ENCODE results near the gene RAD51B. TPM values are rescaled to one million over a fixed set of nuclear protein-coding genes. Genes with fewer than 3 reads are reported as not detected.
"Not testable (repeated sequence)": the region's sequence is repeated elsewhere in the genome, so short reads cannot be mapped to it uniquely, and the experiment has no call there.

RAD51B gene
- total RNA-seq, 1 donor, result 22.4 TPM

GRCh38 chr14:68164711-68165113, 345.1 kb downstream of the RAD51B start:
- DNase-seq (ENCODE audit: low read depth in 2 of 3, low spot score in 2 of 3), result no peak

DNA sequence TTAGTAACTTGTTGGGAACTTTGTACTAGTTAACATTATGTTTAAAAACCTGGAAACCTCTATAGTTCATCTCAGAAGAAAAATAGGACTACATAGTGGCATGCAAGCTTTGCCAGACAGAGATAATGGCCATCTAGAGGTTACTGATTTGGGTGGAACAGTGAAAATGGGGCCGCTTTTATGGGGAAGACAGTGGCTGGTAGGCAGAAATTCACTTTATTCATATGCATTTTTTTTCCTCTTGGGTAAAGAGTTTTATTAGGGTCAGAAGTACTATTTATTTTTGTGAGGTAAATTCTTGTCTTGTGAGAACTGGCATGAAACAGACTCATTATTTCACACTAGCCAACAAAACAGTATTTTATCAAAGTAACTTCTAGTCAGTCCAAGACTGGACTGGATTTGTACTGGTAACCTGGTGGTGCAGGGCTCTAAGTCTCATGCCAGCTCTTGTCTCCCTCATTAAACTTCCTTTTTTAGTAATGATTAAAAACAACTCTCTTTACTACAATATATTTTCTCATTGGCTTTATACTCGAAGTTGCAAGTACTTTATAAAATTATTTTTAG, 345.8 kb downstream of the RAD51B start:
- no peak for DNase-seq (ENCODE audit: low read depth in 2 of 3, low spot score in 2 of 3)

GRCh38 chr14:68166731-68167382, 347.3 kb downstream of the RAD51B start:
- DNase-seq (ENCODE audit: low read depth in 2 of 3, low spot score in 2 of 3), result peak in 1 of 3 donors; percentile 68

GRCh38 chr14:68167383-68168087, 348.0 kb downstream of the RAD51B start:
- DNase-seq (ENCODE audit: low read depth in 2 of 3, low spot score in 2 of 3), result no peak

- no peak for DNase-seq (ENCODE audit: low read depth in 2 of 3, low spot score in 2 of 3)
These were observed 349.0 kb downstream of the RAD51B start for GRCh38 chr14:68168460-68169109.

GRCh38 chr14:68172216-68172615, 352.6 kb downstream of the RAD51B start:
- no peak for DNase-seq (ENCODE audit: low read depth in 2 of 3, low spot score in 2 of 3)

- no peak for DNase-seq (ENCODE audit: low read depth in 2 of 3, low spot score in 2 of 3)
These were observed 353.0 kb downstream of the RAD51B start for GRCh38 chr14:68172627-68173026.

- no peak for DNase-seq (ENCODE audit: low read depth in 2 of 3, low spot score in 2 of 3)
These were observed 353.8 kb downstream of the RAD51B start for GRCh38 chr14:68173227-68173972.

DNA sequence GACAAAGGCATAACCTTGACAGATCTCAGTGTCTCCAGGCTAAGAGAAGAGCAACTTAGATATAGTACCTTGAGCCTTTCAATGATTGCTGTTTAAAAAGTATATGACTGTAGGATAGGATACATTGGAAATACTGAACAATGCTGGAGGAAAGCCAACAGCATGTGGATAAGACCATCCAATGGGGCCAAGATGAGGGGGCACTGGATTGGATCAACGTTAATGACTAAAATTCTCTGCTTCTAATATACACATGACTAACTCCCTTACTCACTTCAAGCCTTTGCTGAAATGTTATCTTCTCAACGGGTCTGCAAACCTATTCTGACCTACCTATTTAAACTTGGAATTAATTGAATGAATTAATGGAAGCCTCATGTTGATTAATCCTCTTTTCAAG, 354.9 kb downstream of the RAD51B start:
- no peak for DNase-seq (ENCODE audit: low read depth in 2 of 3, low spot score in 2 of 3)

- DNase-seq (ENCODE audit: low read depth in 2 of 3, low spot score in 2 of 3), result no peak
These were observed 357.1 kb downstream of the RAD51B start for GRCh38 chr14:68176687-68177086.

- no peak for DNase-seq (ENCODE audit: low read depth in 2 of 3, low spot score in 2 of 3)
These were observed 358.1 kb downstream of the RAD51B start for GRCh38 chr14:68177728-68178127.

- no peak for DNase-seq (ENCODE audit: low read depth in 2 of 3, low spot score in 2 of 3)
These were observed 358.7 kb downstream of the RAD51B start for GRCh38 chr14:68178282-68178681.

- DNase-seq (ENCODE audit: low read depth in 2 of 3, low spot score in 2 of 3), result no peak
These were observed 362.1 kb downstream of the RAD51B start for GRCh38 chr14:68181519-68182326.

DNA sequence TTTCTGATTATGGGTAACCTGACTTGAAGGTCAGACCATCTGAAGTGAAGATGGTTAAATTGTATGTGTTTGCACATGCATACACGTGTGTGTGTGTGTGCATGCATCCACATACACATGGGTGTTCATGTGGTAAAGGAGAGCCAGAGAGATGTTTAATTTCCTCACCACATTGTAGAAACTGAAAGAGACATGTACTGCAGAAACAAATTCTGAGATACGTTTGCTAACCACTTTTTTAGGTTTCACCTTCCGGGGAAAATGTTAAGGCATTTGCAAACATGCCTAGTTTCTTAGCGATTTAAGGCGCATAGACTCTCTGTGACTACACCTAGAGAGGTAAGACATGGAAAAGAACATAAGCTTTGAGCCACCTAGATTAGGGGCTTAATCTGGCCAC, 362.9 kb downstream of the RAD51B start:
- no peak for DNase-seq (ENCODE audit: low read depth in 2 of 3, low spot score in 2 of 3)

- not testable (repeated sequence) for DNase-seq (ENCODE audit: low read depth in 2 of 3, low spot score in 2 of 3)
These were observed 367.1 kb downstream of the RAD51B start for GRCh38 chr14:68186500-68187276.

DNA sequence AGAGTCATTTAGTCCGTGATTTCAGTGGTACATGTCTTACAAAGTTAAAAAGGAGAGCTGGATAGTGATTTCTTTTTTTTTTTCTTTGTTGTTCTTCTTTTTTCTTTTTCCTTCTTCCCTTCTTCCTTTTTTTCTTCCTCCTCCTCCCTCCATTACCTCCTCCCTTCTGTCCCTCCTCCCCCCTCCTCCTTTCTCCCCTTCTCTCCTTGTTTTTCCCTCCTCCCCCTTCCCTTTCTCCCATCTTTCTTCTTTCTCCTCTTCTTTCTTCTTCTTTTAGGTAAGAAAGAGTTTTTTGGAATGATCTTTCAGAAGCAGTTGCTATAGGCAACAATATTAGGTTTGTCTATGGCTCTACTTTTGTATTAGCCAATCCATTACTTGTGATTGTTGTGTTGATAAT, 368.6 kb downstream of the RAD51B start:
- DNase-seq (ENCODE audit: low read depth in 2 of 3, low spot score in 2 of 3), result no peak

DNA sequence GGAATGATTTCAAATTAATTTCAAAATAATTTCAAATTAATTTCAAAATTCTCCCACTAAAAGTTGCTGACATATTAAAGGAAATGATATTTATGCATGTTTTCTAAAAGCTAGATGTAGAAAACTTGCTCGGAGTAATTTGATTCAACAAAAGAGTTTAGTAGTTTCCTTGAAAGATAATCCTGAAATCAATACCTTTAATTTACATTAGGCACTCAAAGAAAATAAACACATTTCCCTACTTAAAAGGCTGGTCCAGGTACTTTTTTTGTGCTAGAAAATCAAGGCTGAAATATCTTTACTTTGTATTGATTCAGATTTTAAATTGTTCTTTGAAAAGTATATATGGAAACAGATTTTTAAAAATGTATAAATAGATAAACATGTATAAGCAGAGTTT, 370.5 kb downstream of the RAD51B start:
- DNase-seq (ENCODE audit: low read depth in 2 of 3, low spot score in 2 of 3), result no peak

DNA sequence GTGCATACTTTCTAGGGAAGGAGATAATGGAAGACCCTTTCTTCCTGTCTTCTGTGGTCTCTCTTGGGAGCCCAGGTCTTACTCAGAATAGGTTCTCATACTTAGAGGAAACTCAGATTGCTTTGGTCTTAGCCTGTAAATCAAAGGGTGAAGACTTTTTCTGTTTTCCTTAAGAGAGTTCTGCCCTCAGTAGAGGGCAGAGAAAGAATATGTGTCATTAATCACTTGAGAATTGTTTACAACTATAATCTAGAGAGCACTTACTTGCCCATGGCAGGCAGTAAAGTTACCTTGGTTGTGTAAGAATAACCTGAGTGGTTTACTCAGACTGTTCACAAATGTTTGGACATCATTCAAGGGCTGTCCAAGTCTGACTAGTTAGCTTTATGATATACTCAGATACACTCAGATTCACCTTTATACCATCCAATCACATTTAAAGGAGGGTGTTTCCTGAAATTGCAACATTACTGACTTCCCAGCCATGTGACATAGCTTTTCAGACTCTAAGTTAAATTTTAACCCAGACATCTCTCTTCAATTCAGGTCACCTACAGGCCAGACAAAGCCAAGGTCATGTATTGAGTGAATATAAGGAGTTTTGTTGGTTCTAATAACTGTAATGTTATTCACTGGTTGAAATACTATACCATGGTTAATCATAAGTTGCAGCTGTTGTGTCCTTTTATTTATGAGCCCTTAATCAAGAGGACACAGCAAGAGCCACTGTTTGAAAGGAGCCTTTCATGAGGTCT, 372.2 kb downstream of the RAD51B start:
- no peak for DNase-seq (ENCODE audit: low read depth in 2 of 3, low spot score in 2 of 3)

- no peak for DNase-seq (ENCODE audit: low read depth in 2 of 3, low spot score in 2 of 3)
These were observed 373.4 kb downstream of the RAD51B start for GRCh38 chr14:68192935-68193334.

All from hematopoietic multipotent progenitor cell (in vitro differentiated cells).